Activated T-helper 17 cell treated with anti-CD3 and anti-CD28 coated beads, Interleukin-2, amount 50 U/mL, for 72 hours (primary cell): Measurements from ENCODE around the gene RBM33. TPM values are rescaled to one million over a fixed set of nuclear protein-coding genes. Genes with fewer than 3 reads are reported as not detected.

Experiments used
- ATAC-seq: fragments of 150-1000 bp; cut with Tn5 transposase; replicated peaks from 2 replicates; pipeline ENCODE4 v1.10.0; 2021; ENCODE audit warnings: mild to moderate bottlenecking, moderate library complexity
- H3K27ac Mint-ChIP-seq: one replicate; pipeline ENCODE4 v1.8.0; 2022; ENCODE audit warnings: mixed read lengths
- H3K27me3 Mint-ChIP-seq: one replicate; pipeline ENCODE4 v1.8.0; 2022; ENCODE audit warnings: mixed read lengths
- H3K36me3 Mint-ChIP-seq: one replicate; pipeline ENCODE4 v1.8.0; 2022; ENCODE audit warnings: low read depth, mild to moderate bottlenecking, mixed read lengths
- H3K4me1 Mint-ChIP-seq: one replicate; pipeline ENCODE4 v1.8.0; 2022; ENCODE audit warnings: mixed read lengths
- H3K4me3 Mint-ChIP-seq: one replicate; pipeline ENCODE4 v1.8.0; 2022; ENCODE audit warnings: mild to moderate bottlenecking, mixed read lengths
- H3K9me3 Mint-ChIP-seq: one replicate; pipeline ENCODE4 v1.8.0; 2022; ENCODE audit warnings: mixed read lengths
- total RNA-seq, 2 donors: library from RNA; stranded (reverse); gene quantifications; one replicate each; pipeline ENCODE4 v1.2.3, GENCODE V29; 2022

RBM33 gene
- total RNA-seq, 2 donors from 2014 or later, result 79.6 to 114 TPM

DNA sequence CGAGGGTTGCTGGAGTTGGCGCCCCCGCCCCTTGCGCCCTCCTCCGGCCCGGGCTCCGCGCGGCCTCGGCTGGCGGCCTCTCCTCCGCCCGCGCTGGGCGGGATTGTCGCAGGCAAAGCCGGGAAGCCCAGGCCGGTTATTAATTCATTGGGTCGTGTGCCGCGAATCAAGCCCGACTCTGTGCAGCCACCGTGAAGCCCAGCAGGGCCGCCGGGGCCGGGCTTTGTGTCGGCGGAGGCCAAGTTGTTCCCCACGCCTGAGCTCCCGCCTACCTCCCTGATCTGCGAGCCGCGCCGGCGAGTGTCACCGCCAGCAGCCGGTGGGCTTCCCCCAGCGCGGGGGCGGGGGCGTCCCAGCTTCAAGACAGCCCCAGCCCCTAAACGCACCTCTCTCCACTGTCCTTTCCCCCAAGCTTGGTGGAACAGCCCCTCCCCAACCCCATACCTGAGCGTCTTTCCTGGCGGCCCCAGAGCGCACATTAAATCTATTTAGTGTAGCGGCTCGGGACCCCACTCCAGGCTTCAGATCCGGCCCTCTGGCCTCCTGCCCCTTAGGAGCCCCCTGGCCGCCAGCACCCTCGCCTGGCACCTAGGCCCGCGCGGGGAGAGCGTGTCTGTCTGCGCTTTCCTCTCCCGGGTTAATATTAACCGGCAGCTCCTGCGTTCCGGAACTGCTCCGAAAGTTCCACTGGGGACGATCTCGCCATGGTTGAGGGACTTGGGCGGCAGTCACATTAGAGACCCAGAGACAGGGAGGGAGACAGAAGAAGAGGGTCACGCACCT is 164.3 kb downstream of the RBM33 start:
- ATAC-seq, result no peak
- no peak overlapping the region for H3K4me3 Mint-ChIP-seq
- H3K9me3 Mint-ChIP-seq, result no peaks in the 10 kb centered on the region
- H3K36me3 Mint-ChIP-seq, result no peaks in the 10 kb centered on the region
- peaks cover 8% of the 10 kb centered on the region for H3K4me1 Mint-ChIP-seq
- peaks cover 47% of the 10 kb centered on the region for H3K27me3 Mint-ChIP-seq
- H3K27ac Mint-ChIP-seq, result no peak overlapping the region

GRCh38 chr7:155809332-155809946 is 165.0 kb downstream of the RBM33 start:
- peaks cover 50% of the 10 kb centered on the region for H3K27me3 Mint-ChIP-seq
- H3K36me3 Mint-ChIP-seq, result no peaks in the 10 kb centered on the region
- H3K27ac Mint-ChIP-seq, result no peak overlapping the region
- H3K9me3 Mint-ChIP-seq, result no peaks in the 10 kb centered on the region
- peaks cover 8% of the 10 kb centered on the region for H3K4me1 Mint-ChIP-seq
- no peak overlapping the region for H3K4me3 Mint-ChIP-seq
- ATAC-seq, result no peak

DNA sequence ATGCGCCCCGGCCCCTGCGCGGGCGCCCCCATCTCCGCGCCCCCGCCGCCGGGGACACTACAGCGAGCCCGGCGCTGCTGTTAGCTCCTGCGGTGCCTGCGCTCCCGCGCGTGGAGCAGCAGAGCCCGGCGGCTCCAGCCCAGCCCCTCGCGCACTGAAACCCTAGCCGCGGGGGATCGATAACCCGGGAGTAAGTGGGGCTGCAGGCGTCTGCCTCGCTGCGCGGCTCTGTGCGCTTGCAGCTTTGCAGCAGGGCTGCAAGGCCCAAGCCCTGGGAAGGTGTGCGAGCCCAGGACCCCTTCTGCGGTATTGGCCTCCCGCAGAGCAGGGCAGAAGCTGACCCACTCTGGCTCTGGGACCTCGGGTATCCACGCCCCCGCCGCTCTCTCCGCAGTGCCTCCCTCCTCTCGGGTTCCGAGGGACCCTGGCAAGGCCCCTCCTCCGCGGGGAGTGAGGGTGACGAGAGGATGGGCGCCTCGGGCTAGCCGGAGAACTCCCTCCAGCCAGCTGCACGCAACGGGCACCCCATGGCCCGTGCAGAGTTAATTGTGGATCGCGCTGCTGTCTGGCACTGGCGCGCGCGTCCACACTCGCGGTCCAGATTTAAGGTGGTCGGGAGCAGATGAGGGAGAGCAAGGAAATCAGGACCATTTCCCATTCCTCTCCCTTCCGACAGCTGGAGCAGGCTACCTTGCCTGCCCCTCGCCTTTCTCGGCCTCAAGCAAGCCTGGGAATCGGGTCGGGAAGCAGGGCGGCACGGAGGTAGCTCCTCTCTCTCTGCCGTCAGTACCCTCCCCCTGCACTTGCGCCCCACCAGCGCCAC is 165.7 kb downstream of the RBM33 start:
- Mint-ChIP-seq H3K4me3 (no peak overlapping the region), H3K27me3 (peaks cover 50% of the 10 kb centered on the region), H3K27ac (no peak overlapping the region), H3K36me3 (no peaks in the 10 kb centered on the region), H3K9me3 (no peaks in the 10 kb centered on the region), H3K4me1 (peaks cover 8% of the 10 kb centered on the region)
- ATAC-seq, result no peak

- Mint-ChIP-seq H3K4me1 (peaks cover 14% of the 10 kb centered on the region), H3K27ac (no peak overlapping the region)
These were observed 166.5 kb downstream of the RBM33 start for GRCh38 chr7:155810770-155811559.

GRCh38 chr7:155811560-155811894 is 167.1 kb downstream of the RBM33 start:
- Mint-ChIP-seq H3K4me3 (peak overlapping the region; percentile 49), H3K27me3 (peaks cover 54% of the 10 kb centered on the region), H3K27ac (no peak overlapping the region), H3K36me3 (no peaks in the 10 kb centered on the region), H3K9me3 (no peaks in the 10 kb centered on the region), H3K4me1 (peaks cover 14% of the 10 kb centered on the region)
- ATAC-seq, result no peak

More at GRCh38 chr7:155810770-155811559, 166.5 kb downstream of the RBM33 start:
- no peaks in the 10 kb centered on the region for H3K9me3 Mint-ChIP-seq
- H3K4me3 Mint-ChIP-seq, result no peak overlapping the region
- H3K36me3 Mint-ChIP-seq, result no peaks in the 10 kb centered on the region
- no peak for ATAC-seq
- H3K27me3 Mint-ChIP-seq, result peaks cover 56% of the 10 kb centered on the region

DNA sequence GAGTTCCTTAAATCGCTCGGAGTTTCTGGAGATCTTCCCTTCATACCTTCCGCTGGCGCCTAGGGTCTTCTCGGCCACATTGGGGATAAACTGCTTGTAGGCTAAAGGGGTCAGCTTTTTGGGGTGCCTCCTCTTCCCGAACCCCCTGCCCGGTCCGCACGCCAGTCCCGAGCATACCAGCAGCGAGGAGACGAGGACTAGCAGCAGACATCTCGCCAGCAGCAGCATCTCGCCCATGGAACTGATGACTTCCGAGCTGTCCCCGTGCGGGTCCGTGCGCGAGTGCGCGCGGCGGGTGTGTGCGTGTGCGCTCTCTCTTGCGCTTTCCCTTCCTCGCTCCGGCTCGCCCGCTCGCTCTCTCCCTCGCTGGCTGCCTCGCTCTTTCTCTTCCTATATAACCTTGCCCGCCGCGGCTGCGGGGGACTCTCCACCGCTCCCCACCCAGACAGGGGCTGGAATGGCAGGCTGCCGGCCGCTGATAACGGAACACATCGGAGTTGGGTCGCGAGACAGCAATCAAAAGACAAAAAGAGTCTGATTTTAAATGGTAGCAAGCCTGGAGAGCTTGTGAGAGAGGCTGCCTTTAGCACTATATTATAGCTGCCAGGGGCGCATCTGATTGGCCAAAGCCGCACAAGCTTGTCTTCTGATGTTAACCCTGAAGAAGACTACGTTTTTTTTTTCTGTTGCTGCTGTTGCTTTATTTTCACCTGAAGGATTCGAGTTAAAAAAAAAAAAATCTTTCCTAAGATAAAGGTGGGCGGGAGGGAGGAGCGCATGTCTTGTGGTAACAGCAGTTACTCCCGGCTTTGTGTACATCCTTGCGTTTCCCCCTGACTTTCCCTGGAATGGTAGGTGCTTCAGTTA is 167.7 kb downstream of the RBM33 start, which contains the start of gene SHH:
Gene SHH, minus strand, starts transcription at position 569 of the 867 bp plus-strand sequence. Its CDS starts 341 bp downstream, at position 228.
- Mint-ChIP-seq H3K36me3 (no peaks in the 10 kb centered on the region), H3K27me3 (peaks cover 50% of the 10 kb centered on the region), H3K4me1 (peaks cover 14% of the 10 kb centered on the region), H3K4me3 (peak within 1 kb of the TSS; percentile 49), H3K27ac (no peak within 1 kb of the TSS), H3K9me3 (no peaks in the 10 kb centered on the region)
- no peak for ATAC-seq

DNA sequence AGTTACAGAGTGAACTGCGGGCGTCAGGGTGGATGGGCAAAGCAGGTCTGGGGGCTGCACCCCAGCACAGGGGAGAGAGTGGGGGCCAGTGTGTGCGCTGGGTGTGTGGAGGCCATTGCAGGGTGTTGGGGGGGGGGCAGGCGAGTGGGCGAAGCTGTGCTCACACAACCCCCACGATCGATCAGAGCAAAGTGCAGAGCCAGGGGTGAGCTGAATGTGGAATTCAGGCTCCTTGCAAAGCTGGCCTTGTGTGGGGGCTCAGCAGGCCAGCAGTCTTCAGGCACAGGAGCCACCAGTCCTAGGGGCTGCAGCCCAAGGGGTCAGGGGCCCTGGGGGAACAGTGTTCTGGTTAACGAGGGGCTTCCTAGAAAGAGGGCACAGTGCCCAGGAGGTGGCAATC is 168.7 kb downstream of the RBM33 start:
- ATAC-seq, result no peak
- H3K36me3 Mint-ChIP-seq, result no peaks in the 10 kb centered on the region

DNA sequence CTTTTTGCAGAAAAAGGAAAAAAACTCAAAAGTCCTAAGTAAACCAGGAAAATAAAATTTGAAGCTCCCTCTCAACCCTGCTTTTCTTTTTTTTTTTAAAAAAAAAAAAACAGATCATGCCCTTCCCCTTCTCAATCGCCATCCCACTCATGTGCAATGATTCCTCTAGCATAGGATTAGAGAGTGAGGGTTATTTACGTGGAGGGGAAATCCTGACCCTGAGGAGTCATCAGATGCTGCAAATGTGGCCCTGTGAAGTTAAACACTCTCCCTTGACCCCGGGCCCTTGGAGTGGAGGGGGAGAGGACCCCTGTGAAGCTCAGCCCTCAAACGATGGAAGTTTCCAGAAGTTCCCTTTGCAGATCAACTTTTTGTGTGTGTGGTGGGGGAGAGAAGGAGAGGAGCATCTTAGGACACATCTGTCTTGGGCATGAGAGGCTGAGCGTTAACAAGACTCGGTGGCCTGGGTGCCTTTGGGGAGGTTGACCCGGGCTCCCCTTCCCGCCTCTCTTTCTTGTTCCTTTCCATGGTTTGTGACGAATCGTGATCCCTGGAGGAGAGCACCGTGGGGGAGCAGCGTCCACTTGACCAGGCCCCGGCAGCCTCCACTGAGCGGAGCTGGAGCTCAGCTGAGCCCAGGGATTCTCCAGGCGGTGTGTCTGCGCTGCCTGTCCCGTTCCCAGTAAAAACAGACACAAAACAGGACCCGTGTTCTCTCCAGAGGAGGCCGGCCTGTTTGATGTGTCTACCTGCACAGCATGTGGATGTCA is 169.3 kb downstream of the RBM33 start:
- no peak for ATAC-seq
- Mint-ChIP-seq H3K4me1 (peaks cover 14% of the 10 kb centered on the region), H3K36me3 (no peaks in the 10 kb centered on the region), H3K27ac (no peak overlapping the region), H3K9me3 (no peaks in the 10 kb centered on the region), H3K4me3 (no peak overlapping the region), H3K27me3 (peaks cover 43% of the 10 kb centered on the region)

More for the DNA sequence above, 168.7 kb downstream of the RBM33 start:
- no peak overlapping the region for H3K27ac Mint-ChIP-seq
- H3K4me1 Mint-ChIP-seq, result peaks cover 14% of the 10 kb centered on the region
- H3K27me3 Mint-ChIP-seq, result peaks cover 42% of the 10 kb centered on the region
- no peak overlapping the region for H3K4me3 Mint-ChIP-seq
- no peaks in the 10 kb centered on the region for H3K9me3 Mint-ChIP-seq

- Mint-ChIP-seq H3K27ac (no peak overlapping the region), H3K4me1 (peaks cover 14% of the 10 kb centered on the region), H3K4me3 (no peak overlapping the region), H3K9me3 (no peaks in the 10 kb centered on the region), H3K36me3 (no peaks in the 10 kb centered on the region), H3K27me3 (peaks cover 44% of the 10 kb centered on the region)
- ATAC-seq, result no peak
These were observed 170.1 kb downstream of the RBM33 start for GRCh38 chr7:155814316-155815276.

GRCh38 chr7:155815332-155816191 is 171.1 kb downstream of the RBM33 start:
- peak; percentile 86 for ATAC-seq
- no peaks in the 10 kb centered on the region for H3K9me3 Mint-ChIP-seq
- H3K27ac Mint-ChIP-seq, result no peak overlapping the region
- no peak overlapping the region for H3K4me3 Mint-ChIP-seq
- H3K4me1 Mint-ChIP-seq, result peaks cover 14% of the 10 kb centered on the region
- peaks cover 46% of the 10 kb centered on the region for H3K27me3 Mint-ChIP-seq
- no peaks in the 10 kb centered on the region for H3K36me3 Mint-ChIP-seq

GRCh38 chr7:155816192-155816508 is 171.7 kb downstream of the RBM33 start:
- Mint-ChIP-seq H3K4me3 (no peak overlapping the region), H3K27ac (no peak overlapping the region), H3K4me1 (peaks cover 14% of the 10 kb centered on the region), H3K27me3 (peaks cover 40% of the 10 kb centered on the region), H3K36me3 (no peaks in the 10 kb centered on the region), H3K9me3 (no peaks in the 10 kb centered on the region)
- no peak for ATAC-seq
